Kasumi-1 (cell line): ENCODE measurements around the gene PHLDA2.
A peak's percentile ranks its signal among the peaks of the same experiment; 100 is the strongest.

ENCODE experiments used
- DNase-seq, 2 experiments: peaks; one replicate each; lab custom pipeline; 2025; lab: John Stamatoyannopoulos, UW

PHLDA2 gene

DNA sequence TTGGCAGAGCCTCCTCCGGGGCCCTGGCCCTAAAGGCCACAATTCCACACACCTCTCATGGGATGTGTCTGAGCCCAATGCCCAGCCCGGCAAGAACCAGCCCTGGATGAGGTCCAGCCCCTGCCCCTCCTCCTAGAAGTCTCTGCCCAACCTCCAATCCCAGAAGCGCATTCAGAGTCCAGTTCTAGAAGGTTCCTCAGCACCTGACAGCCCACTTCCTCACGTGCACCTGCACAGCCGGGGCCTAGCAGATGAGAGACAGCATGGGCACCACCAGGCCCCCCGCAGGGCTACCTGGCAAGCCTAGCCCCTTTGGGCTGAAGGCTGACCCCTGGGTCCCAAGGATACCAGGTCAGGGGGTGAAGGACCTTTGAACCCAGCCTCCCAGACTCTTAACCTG, 32.2 kb downstream of the PHLDA2 start:
- DNase-seq: no peak

DNA sequence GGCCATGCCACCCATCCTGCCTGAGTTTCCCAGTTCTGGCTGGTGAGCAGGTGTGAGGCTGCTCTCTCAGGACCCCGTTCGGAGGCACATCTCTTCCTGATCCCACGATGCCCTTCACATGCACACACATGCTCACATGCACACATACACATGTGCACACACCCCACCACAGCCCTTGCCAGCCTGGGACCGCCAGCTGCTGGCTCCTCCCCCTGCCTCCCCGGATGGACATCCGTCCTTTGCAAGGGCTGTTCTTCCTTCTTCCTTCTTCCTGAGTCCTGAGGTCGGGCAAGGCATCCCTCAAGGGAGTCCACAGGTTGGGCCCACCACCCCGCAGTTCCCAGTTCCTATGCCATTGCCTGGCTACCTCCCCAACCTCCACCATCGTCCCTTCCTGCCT, 33.2 kb downstream of the PHLDA2 start:
- DNase-seq: no peak

DNA sequence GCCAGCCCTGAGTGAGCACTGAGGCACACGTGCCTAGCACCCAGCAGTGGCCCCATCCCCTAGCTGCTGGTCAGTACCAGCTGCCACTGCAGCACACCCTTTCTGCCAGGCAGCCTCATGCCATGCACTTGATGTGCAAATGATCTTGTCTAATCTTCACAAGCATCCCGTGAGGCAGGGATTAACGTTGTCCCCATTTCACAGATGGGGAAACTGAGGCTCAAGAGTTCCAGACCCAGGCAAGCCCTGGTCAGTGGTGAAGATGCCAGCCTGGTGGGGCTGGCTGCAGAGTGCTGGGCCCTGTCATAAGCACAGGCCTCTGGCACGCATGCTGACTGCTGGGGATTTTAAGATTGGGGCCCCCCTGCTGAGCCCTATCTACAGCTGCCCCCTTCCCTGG, 35.3 kb downstream of the PHLDA2 start:
- no peak for DNase-seq

DNA sequence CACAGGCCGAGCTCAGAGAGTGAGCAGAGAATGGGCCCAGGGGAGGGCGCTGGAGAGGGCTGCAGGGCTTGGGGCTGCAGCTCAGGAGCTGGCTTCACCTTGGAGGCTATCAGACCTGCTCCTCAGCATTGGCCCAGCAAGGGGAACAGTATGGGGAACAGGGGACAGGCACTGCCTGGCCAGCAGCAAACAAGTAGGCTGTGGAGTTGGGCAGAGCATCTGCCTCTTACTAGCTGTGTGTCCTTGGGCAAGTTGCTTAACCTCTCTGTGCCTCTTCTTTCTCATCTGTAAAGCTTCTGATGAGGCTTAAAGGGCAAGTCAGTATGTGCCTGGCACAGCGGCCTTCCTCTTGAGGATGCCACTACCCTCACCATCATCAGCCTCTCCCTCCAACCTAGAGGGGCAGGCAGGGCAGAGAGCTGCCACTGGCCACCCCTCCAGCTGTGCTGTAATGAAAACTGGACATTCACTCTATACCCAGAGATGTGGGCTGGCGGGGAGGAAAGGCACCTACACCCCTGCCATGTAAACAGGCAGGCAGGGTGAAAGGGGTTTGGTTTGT, 36.2 kb downstream of the PHLDA2 start:
- no peak for DNase-seq

DNA sequence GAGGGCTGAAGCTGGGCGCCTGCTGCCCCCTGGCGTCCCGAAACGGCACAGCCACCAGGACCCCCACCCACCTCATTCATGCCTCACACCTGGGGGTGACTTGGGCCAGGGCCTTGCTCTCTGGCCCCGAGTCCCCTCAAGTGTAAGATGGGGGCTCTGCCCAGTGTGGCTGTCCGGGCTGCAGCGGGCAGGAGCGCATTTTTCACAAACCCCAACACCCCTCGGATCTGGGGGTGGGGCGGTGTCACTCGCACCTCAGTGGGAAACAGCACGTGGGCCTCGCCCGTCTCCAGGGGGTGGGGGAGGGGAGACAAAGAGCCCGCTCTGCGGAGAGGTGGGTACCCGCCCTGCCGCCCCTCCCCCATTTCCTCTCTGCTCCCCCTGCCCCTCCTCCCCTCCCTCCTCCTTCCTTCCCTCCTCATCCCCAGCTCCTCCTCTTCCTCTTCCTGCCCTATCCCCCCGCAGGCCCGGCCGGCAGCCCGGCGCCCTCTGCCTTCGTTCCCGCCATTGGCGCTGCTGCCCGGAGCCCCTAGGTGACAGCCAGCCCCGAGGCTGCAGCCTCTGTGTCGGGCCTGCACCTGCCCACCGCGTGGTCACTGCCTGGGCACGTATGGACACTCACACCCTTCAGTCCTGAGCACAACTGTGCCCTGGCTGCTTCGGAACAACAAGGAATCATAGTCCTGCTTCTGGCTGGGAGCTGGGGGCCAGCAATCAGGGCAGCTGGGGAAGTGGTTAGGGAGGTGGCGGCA, 36.8 kb downstream of the PHLDA2 start:
- peak; percentile 59 to 63 for DNase-seq

DNA sequence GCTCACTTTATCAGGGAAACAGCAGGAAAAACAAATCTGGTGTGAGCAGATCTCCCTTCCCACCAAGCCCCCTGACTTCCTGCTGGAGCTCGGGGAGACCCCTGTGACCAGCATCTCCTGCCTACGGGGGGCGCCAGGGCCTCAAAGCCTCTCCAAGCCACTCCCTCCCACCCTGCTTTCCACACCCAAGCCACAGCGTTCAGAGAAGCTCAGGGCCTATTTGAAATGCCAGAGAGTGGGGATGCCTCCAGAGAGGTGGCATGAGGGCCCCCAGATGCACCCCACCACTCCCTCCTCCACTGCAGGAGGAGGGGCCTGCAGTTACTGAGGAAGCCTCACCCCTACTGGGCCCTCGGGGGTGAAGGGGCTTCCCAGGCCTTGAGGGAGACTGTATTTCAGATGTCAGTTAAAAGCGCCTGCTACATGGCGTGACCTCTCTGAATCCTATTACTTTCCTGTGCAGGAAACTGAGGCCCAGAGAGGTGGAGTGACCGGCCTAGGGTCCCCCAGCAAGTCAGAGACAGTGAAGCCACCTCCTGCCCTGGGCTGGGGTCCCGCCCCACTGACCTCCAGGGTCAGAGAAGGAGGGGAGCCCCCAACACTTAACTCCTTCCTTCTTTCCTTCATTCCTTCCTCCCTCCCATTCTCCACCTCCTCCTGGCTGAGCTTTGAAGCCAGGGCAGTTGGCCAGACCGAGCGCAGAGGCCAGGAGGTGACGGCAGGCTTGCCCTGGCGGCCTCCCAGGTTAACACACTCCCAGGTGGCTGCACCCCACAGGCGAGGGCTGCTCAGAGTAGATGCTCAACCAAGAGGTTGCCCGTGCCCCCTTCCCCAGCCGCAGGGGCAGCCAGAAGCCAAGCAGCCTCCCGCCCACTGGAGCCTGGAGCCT, 37.6 kb downstream of the PHLDA2 start:
- no peak for DNase-seq

DNA sequence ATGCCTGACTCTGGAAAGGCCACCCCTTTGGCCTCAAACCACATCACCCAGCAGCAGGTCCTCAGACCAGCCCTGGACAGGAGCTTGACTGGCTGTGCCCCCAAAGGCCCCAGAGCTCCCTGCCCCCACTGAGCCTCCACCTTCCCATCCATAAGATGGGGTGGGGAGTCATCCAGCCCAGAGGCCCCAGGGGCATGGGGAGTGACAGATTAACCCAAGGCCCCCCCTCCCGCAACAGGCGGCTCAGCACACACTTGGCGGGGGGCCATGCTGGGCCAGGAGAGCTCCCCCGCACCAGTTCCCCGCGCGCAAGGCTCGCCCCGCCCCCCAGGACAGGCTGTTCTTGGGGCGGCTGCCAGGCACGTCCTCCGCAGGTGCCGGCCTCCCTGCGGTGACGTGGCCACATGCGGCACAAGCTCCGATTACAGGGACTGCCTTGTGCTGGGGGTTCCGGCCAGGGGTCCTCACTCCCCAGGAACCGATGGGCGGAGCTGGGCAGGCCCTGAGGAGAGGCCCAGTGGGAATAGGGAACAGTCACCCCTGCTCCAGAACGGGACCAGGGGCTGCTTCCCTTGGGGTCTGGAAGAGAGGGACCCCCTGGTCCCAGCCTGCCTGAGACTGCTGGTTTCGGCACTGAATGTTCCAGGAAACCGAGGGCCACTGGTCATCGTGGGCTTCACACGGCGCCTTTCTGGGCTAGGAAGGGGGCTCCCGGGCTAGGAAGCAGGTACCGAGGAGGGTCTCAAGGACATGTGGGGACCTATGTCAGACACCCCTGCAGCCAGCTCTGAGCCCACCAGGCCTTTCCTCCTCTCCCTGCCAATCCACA, 38.5 kb downstream of the PHLDA2 start:
- DNase-seq: no peak

DNA sequence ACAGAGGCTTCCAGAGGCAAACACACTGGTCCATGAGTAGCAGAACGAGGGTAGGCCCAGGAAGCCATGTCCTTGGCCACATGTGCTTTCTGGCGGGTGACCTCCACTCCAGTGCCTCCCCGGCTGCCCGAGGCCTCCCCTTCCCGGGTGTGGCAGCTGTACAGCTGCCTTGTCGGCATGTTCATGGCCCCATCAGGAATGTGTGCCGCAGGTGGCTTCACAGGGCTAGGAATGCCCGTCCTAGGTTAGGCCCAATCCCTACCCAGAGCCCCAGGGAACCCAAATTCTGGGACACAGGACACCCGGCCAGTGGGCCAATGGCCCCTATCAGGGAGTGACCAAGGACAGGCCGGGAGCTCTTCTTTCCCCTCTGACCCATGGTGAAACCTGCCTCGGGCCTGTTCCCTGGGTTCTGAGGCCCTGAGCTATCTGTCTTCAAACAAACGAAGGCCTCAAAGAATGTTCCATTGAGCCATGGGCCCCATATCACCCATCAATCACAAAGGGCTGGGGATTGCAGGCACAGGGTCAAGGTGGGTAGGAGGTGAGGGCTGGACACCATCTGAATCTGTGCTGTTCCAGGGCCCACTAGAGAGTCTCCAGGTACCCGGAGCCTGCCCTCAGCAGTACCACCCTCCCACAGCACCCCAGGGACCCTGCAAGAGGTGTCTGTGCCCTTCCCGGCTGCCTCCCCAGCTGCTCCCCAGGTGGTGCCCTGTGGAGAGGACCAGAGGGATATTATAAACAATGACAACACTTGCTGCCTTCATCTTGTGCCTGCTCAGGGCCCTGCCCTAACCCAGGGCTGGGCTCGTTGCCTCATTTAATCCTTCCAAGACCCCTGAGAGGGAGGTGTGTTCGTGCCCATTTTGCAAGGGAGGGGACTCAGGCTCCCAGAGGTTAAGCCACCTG, 39.6 kb downstream of the PHLDA2 start:
- no peak for DNase-seq

DNA sequence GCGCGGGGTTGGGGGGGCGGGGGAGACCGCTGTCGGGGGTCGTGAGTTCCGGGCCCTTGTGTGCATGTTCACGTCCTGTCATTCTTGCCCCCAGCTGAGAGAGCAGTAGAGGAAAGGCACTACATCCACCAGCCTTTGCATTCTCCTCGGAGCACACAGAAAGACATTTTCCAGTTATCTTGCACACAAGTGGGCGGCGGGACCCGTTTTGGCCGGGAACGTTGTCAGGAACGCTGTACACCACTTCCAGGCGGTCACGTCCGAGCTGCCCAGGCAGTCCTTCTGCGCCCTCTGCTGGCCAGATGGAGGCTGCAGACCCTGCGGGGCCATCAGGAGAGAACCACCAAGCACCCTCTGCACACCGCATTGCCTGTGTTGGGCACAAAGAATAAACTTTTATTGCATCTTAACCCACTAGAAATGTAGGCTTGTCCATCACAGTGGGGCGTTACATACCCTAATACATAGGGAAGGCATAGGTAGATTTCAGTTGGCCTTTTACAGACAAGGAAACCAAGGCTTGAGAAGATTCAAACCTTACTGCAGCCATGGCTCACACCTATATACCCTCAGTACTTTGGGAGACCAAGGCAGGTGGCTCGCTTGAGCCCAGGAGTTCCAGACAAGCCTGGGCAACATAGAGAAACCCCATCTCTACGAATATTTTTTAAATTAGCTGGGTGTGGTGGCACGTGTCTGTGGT, 40.8 kb downstream of the PHLDA2 start:
- DNase-seq: peak; percentile 57 to 62

DNA sequence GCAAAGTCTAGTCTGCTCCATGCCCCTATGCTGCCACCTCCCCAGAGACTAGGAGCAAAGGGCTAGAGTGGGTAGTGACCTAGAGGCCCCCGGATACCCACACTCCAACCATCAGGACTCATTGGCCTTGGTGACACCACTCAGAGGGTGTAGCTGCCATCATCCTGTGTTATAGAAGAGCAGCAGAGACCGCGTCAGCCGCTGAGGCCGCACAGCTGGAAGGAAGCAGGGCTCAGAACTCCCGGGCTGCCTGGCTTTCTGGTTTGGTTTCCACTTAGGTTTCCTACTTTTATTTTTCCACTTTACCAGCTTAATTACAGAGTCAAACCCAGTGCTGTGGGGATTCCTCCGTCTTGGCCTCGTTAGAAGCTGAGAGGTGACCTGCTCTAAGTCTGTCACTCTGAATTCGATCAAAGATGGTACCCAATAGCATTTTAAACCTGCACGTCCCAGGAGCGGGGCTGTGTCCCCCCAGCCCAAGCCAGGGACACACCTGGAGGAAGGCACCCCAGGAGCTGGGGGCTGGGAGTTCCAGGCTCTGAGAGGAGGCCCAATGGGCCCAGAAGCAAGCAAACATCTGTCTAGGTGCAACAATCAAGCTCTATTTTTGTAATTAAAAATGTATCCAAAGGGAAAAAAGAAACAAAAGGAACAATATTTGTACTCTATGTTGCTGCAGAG, 41.6 kb downstream of the PHLDA2 start:
- DNase-seq: no peak

DNA sequence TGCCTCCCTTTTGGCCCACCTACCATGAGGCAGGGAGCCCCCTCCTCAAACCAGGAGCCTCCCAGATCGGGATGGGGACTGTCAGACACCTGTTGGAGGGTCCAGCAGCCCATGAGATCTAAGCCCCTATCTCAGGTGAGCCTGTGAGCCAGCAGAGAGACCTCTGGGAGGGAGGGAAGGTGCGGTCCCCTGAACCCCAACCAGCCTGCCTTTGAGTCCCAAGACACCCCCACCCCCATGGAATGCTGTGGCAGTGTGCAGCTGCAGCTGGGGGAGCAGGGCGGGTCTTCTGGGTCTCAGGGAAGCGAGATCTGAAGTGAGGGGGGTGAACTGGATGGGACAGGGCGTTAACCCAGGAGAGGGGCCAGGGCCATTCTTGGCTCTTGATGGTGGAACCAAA, 42.3 kb downstream of the PHLDA2 start:
- DNase-seq: no peak

DNA sequence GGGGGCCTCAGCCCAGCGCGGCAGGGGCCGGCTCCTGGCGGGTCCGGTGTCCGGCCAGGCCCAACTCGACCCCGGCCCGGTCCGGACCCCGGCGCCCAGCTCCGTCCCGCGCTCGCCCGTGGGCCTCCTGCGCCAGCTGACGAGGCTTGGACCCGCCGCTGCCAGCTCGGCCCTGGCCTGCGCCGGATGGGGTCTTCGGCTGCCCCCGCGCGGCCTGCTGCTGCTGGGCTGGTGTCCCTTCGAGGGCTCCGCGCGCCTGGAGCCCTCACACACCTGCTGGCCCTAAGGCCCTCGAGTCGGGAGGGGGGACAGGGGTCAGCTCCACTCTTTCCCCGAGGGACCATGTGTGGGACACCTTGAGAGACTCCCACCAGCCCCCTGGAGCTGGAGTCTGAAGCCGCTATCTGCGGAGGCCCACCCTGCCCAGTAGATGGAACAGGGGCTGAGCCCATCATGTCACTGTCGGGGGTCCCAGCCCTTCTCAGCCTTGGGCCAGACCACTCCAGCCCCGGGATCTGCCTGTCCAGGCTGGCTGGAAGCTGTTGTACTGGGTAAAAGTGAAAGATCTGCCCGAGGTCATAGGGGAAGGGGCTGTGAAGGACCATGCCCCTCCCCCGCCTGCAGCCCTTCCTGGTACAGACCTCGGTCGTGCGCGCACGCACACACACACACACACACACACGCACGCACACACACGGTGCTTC, 42.9 kb downstream of the PHLDA2 start:
- no peak for DNase-seq

DNA sequence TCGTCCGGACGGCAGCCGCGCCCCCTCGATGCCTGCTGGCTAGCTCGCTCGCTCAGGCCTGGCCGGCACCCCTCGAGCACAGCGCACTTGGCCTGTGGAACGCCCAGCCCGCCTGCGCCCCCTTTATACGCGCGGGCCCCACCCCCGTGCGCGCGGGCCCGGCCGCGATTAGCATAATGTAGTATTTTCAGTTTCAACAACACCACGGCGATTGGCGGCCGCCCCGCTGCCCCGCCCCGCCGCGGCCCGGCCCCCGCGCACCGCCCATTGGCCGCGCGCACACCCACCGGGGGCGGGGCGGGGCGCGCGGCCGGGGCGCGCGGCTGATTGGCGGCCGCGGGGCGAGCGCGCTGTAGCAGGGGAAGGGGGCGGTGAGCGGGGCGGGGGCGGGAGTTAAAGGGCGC, 43.5 kb downstream of the PHLDA2 start, which contains the start of gene CDKN1C:
Gene CDKN1C (minus strand): TSS at position 98 of the 404 bp plus-strand sequence. CDS start 319 bp downstream, outside the sequence.
- DNase-seq: peak; percentile 24 to 42

DNA sequence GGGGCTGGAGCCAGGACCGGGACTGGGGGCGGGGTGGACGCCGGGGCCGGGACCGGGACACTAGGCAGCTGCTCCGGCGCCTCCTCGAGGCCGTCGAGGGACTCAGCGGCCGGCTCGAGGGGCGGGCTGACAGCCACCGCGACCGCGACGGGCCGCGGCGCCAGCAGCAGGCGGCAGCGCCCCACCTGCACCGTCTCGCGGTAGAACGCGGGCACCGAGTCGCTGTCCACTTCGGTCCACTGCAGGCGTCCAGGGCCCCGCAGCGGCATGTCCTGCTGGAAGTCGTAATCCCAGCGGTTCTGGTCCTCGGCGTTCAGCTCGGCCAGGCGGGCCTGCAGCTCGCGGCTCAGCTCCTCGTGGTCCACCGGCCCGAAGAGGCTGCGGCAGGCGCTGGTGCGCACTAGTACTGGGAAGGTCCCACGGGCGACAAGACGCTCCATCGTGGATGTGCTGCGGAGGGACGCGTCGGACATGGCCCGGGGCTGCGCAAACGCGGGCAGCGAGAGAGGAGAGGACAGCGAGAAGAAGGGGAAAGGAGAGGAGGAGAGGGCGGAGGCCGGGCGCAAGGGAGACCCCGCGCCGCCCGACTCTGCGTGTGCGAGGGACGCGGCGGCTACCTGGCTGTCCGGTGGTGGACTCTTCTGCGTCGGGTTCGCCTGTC, 44.1 kb downstream of the PHLDA2 start:
- no peak for DNase-seq

DNA sequence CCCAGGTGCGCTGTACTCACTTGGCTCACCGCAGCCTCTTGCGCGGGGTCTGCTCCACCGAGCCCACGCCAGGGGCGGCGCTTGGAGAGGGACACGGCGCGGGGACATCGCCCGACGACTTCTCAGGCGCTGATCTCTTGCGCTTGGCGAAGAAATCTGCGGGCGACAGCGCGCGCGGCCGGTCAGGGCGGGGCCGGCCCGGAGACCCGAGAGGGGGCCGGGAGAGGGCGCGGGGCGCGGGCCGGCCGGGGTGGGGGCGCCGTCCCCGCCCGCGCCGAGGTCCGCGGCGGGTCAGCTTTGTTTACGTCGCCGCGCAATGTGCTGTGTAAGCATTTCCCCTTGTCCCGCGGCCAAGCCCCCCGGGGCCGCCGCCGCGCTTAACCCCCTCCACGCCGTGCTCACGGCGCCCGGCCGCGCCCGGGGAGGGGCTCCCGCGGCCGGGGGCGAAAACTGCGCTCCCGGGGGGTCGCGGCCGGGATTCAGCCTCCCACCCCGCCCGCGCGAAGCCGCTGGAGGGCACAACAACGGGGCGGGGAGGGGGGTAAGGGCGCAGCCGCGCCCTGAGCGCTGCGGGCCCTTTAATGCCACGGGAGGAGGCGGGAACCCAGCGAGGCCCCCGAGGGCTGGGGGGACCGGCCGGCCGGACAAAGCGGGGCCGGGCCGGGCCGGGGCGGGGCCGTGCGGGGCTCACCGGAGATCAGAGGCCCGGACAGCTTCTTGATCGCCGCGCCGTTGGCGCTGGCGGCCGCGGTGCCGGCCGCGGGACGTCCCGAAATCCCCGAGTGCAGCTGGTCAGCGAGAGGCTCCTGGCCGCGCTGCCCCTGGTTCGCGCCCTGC, 45.0 kb downstream of the PHLDA2 start:
- no peak for DNase-seq

DNA sequence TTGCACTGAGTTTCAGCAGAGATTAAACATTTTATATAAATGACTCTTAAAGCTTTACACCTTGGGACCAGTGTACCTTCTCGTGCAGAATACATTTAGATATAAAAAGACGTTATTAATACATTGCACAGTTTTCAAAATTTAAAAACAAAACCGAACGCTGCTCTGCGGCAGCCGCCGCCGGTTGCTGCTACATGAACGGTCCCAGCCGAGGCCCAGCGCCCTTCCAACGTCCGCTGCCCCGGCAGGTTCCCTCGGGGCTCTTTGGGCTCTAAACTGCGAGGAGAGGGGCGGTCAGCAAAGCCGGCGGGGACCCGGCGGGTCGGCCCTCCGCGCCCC, 45.6 kb downstream of the PHLDA2 start:
- no peak for DNase-seq

DNA sequence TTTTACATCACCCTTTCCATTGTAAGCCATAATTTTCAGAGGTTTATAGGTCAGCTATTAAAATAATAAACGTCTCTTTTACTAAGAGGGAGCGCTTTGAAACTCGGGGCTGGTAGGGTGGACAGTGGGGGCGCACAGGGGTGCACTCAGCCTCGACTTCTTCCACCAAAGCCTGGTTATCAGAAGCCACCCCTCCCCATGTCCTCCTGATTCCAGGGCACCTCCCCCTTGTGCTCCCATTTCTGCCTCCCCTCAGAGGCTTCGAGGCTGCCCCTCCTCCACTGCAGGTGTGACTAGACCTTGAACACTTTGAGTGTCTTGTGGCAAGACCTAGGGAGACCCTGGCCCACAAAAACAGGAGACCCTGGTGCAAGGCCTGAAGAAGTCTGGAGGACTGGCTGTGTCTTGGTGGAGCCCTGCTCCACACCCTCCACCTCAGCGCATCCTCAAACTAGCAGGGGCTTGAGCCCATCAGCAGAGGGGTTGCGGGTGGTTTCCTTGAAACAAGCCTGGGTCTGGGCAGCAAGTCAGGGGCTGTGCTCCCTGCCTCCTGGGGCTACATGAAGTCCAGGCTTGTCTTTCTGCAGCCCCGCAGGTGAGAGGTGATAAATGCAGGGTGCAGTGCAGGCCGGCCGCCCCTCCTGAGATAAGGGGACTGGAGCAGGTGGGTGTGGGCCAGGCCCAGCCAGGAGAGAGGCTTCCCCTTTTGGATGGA, 46.7 kb downstream of the PHLDA2 start:
- no peak for DNase-seq
